Tibial nerve (tissue), 4 donors: Measurements from ENCODE around the gene MTUS2. TPM values are rescaled to one million over a fixed set of nuclear protein-coding genes. Genes with fewer than 3 reads are reported as not detected.

Source experiments
- DNase-seq, 2 donors: peaks; one replicate each; pipeline ENCODE4 v3.0.0-alpha.2; 2019; ENCODE audit warnings: low spot score in 2 of 2
- H3K27ac ChIP-seq, 4 donors: fragments of 200-600 bp; sonication (generic) in 3 of 4; one replicate each; pipeline ENCODE4 v1.5.1; 2017 to 2019; ENCODE audit warnings: mild to moderate bottlenecking in 1 of 4
- H3K27me3 ChIP-seq, 2 donors: fragments of 200-600 bp; sonication (generic) in 1 of 2; one replicate each; pipeline versions ENCODE4 v1.5.1 to v1.6.0; 2017 to 2019
- H3K36me3 ChIP-seq, 3 donors: fragments of 200-600 bp; sonication (generic); one replicate each; pipeline ENCODE4 v1.5.1; 2018 to 2019
- H3K4me1 ChIP-seq, 4 donors: fragments of 200-600 bp; sonication (generic) in 3 of 4; one replicate each; pipeline ENCODE4 v1.5.1; 2017 to 2019
- H3K4me3 ChIP-seq, 4 donors: fragments of 200-600 bp; sonication (generic) in 3 of 4; one replicate each; pipeline ENCODE4 v1.5.1; 2017 to 2019; ENCODE audit warnings: mild to moderate bottlenecking in 1 of 4, moderate library complexity in 1 of 4
- H3K9me3 ChIP-seq, 4 donors: fragments of 200-600 bp; sonication (generic) in 3 of 4; one replicate each; pipeline ENCODE4 v1.5.1; 2017 to 2019
- CTCF ChIP-seq, 5 experiments: fragments of 200-600 bp in 3 of 5; fragments of 450-650 bp in 2 of 5; sonication (generic) in 3 of 5; IDR thresholded peaks; one replicate each; pipeline ENCODE4 v1.5.1; 2016 to 2019; ENCODE audit warnings: antibody characterized with exemption in 5 of 5, mild to moderate bottlenecking in 3 of 5, moderate library complexity in 2 of 5
- EP300 ChIP-seq, 2 donors: sonication (generic); formaldehyde crosslinking; IDR thresholded peaks; one replicate each; pipeline ENCODE4 v1.6.1; 2017; ENCODE audit warnings: antibody characterized with exemption in 2 of 2, mild to moderate bottlenecking in 1 of 2
- POLR2A ChIP-seq, 2 donors: fragments of 450-650 bp; IDR thresholded peaks; one replicate each; pipeline ENCODE4 v1.6.1; 2017; ENCODE audit warnings: antibody characterized with exemption in 2 of 2, mild to moderate bottlenecking in 2 of 2, moderate library complexity in 2 of 2
- WGBS, 2 donors: methylation state at CpG; one replicate each; pipeline ENCODE4 v1.1.5; 2018; 5-methylcytosine and 5-hydroxymethylcytosine counted together
- total RNA-seq, 4 donors: library from RNA; depleted of rRNA; stranded (reverse); fragments of >200 nt; gene quantifications; one replicate each; pipeline ENCODE4 v1.1.0, GENCODE V29; 2016

Gene MTUS2
- total RNA-seq, 4 donors from 2014 or later: 0.20 TPM; not detected in 3

DNA sequence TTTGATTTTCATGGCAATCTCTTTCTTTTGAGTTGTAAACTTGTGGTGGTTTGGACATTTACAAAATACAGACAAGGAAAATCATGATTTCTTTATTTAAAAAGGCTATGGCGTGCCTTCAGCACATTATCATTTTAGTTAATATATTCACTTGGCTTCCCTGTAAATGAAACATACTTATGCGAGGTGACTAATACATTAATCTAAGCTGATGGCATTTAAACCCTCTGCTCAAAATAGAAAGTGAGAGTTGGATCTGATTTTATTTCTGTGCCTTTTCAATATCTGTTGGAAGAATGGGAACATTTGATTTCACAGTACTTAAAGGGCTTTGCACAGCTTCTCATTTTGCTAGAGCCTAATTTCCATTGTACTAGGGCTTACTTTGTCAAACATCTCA lies 289.8 kb downstream of the MTUS2 start:
- H3K27me3 ChIP-seq: no peaks in the 10 kb centered on the region
- H3K9me3 ChIP-seq: no peaks in the 10 kb centered on the region
- no peak overlapping the region for H3K27ac ChIP-seq
- no peaks in the 10 kb centered on the region for H3K4me1 ChIP-seq
- H3K4me3 ChIP-seq: no peak overlapping the region
- no peak for DNase-seq
- no peaks in the 10 kb centered on the region for H3K36me3 ChIP-seq
- 85 to 87% methylated on average over 2 of the region's 2 CpGs for WGBS, 2 donors
- TF ChIP-seq POLR2A (IDR thresholded peaks at IDR 0.05) (no peak), CTCF (IDR thresholded peaks at IDR 0.05) (no peak), EP300 (IDR thresholded peaks at IDR 0.05) (no peak)

DNA sequence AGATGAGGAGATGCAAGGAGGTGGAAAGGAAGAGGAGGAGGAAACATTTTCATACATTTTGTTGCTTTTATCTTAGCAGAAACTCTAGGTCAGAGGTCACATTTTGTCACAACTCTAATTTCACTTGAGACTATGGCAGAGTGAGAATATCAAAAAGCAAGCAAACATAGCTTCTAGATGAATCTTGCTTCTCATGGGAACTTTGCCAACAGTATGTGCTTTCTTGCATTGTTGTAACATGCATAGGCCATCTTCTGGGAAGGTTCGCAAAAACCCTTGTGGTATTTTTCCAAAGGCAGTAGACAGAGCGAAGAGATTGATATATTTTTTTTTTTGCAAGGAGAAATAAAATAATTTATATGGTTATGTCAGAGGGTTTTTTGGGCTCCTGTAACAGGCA lies 291.3 kb downstream of the MTUS2 start:
- Histone ChIP-seq H3K36me3 (no peaks in the 10 kb centered on the region), H3K27me3 (no peaks in the 10 kb centered on the region), H3K4me1 (no peaks in the 10 kb centered on the region), H3K9me3 (no peaks in the 10 kb centered on the region), H3K4me3 (no peak overlapping the region), H3K27ac (no peak overlapping the region)
- 80 to 86% methylated on average over 2 of the region's 2 CpGs for WGBS, 2 donors
- no peak for DNase-seq
- no peak for TF ChIP-seq POLR2A (IDR thresholded peaks at IDR 0.05)
- no peak for TF ChIP-seq EP300 (IDR thresholded peaks at IDR 0.05)
- TF ChIP-seq CTCF (IDR thresholded peaks at IDR 0.05): no peak

DNA sequence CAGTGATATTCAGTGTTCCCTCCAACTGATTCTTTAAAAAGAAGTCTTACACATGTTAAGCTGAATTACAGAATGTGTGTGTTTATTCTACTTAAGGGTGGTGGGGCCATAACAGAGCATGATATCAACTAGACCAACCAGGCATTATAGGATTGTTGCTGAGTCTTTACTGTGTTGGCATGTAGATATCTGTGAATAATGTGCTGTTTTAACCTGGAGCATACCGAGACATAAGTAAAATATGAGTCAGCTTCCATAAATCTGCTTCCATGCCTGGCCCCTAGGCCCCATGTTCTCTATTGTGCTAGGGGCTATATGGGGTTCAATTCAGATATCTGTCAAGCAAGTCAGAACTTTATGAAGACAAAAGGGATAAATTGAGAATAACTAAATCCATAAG lies 295.7 kb downstream of the MTUS2 start:
- Histone ChIP-seq H3K27ac (no peak overlapping the region), H3K9me3 (no peaks in the 10 kb centered on the region), H3K4me3 (no peak overlapping the region), H3K27me3 (no peaks in the 10 kb centered on the region), H3K36me3 (no peaks in the 10 kb centered on the region), H3K4me1 (no peaks in the 10 kb centered on the region)
- DNase-seq: no peak
- TF ChIP-seq CTCF (IDR thresholded peaks at IDR 0.05) (no peak), EP300 (IDR thresholded peaks at IDR 0.05) (no peak), POLR2A (IDR thresholded peaks at IDR 0.05) (no peak)
- 70 to 87% methylated on average over 1 of the region's 1 CpG for WGBS, 2 donors

DNA sequence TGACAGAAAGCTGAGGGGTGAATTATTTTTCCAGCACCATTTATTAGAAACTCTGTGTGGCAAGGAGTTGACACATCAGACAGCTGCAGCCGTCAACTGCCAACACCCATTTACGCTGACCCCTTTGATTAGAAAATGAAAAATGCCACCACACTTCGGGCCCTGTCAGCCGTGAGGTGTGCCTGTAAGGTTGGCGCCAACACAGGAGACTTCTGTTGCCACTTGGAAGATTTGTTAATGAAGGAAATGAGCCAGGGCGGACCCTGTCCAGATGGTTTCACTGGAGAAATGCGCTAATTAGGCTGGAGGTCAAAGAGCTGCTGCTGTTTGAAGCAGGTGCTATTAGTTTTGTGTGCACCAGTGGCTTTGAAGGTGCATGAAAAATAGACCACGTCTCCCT lies 297.5 kb downstream of the MTUS2 start:
- DNase-seq: no peak
- Histone ChIP-seq H3K9me3 (no peaks in the 10 kb centered on the region), H3K27ac (no peak overlapping the region), H3K4me3 (no peak overlapping the region), H3K27me3 (no peaks in the 10 kb centered on the region), H3K36me3 (no peaks in the 10 kb centered on the region), H3K4me1 (no peaks in the 10 kb centered on the region)
- WGBS, 2 donors: 60 to 73% methylated on average over 8 of the region's 8 CpGs
- TF ChIP-seq POLR2A (IDR thresholded peaks at IDR 0.05) (no peak), CTCF (IDR thresholded peaks at IDR 0.05) (no peak), EP300 (IDR thresholded peaks at IDR 0.05) (no peak)

GRCh38 chr13:29118471-29118870 lies 298.3 kb downstream of the MTUS2 start:
- Histone ChIP-seq H3K4me3 (no peak overlapping the region), H3K27ac (no peak overlapping the region), H3K36me3 (no peaks in the 10 kb centered on the region), H3K4me1 (no peaks in the 10 kb centered on the region), H3K9me3 (no peaks in the 10 kb centered on the region), H3K27me3 (no peaks in the 10 kb centered on the region)
- TF ChIP-seq CTCF (IDR thresholded peaks at IDR 0.05) (no peak), EP300 (IDR thresholded peaks at IDR 0.05) (no peak), POLR2A (IDR thresholded peaks at IDR 0.05) (no peak)
- no peak for DNase-seq
- 53 to 64% methylated on average over 1 of the region's 1 CpG for WGBS, 2 donors
